HG03045 (cell line): ENCODE measurements around the gene CFAP251.

Source experiments
- ATAC-seq: cut with Tn5 transposase; IDR thresholded peaks from one replicate; pipeline ENCODE4 v1.9.1; 2021; ENCODE audit warnings: mild to moderate bottlenecking, moderate library complexity; ENCODE audit not compliant: unreplicated experiment

The CFAP251 gene

GRCh38 chr12:122051231-122051876, 133.0 kb downstream of the CFAP251 start:
- ATAC-seq, result no peak

GRCh38 chr12:122052285-122052684, 133.9 kb downstream of the CFAP251 start:
- ATAC-seq, result no peak
